ENCODE measurements around the gene SLMAP. TPM values are rescaled to one million over a fixed set of nuclear protein-coding genes. Genes with fewer than 3 reads are reported as not detected.

The SLMAP gene
- total and polyA plus RNA-seq, 2 experiments from 2014 or later: 32.1 to 73.0 TPM

DNA sequence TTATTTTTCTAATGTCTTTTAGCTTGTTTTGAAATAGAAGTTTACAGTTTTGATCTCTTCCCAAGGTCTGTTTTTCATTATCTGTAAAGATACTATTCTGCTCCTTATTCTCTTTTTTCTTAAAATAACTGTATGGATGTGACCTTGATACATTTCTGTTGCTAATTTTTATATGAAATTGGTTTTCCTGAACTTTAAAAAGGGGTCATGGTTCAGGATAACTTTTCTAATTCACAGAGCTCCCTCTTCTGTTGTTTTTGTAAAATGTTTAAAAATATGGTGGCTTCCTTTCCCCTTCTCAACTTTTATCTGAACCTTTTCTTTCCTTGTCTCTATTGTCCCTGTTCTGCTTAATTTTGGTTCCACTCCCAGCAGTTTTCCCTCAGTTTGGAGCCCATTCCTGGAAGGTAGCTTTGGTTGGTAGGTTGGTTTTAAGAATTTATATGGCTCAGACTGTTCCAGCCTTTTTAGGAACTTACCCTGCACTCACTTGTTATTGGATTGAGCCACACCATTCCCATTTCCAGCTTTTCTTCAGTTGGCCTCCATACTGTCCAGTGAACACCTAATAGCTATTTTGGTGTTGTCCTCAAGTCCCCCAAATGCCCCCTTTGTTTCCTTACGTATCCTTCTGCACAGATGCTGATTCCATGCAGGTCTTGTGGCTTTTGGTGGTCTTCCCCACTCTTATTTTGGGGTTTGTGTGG lies 70.3 kb downstream of the SLMAP start:
- Histone ChIP-seq H3K27me3 (ENCODE audit: insufficient read depth) (no peaks in the 10 kb centered on the region), H3K79me2 (replicated peaks; ENCODE audit: insufficient read depth) (peaks cover 72% of the 10 kb centered on the region), H3K4me1 (ENCODE audit: insufficient read depth) (peaks cover 56% of the 10 kb centered on the region), H3K9me2 (ENCODE audit: insufficient read depth) (no peaks in the 10 kb centered on the region), H3K36me3 (ENCODE audit: insufficient read depth) (no peaks in the 10 kb centered on the region), H3K4me3 (no peak overlapping the region), H4K20me1 (replicated peaks; ENCODE audit: insufficient read depth) (peaks cover under 1% of the 10 kb centered on the region; the same call in 1 of the 2 replicates), H2AFZ (no peak overlapping the region), H3F3A (replicated peaks; ENCODE audit: low read depth) (no peaks in the 10 kb centered on the region), H3K27ac (ENCODE audit: low read depth) (peak overlapping the region; percentile 3), H3K4me2 (peak overlapping the region; percentile 30; the same call in 1 of the 2 replicates)
- no peak for ATAC-seq
- no peaks in the 10 kb centered on the region for H3K9me3 Mint-ChIP-seq
- H3K4me1 Mint-ChIP-seq: peaks cover 65% of the 10 kb centered on the region
- no peak for DNase-seq (ENCODE audit: low spot score)
- H3K36me3 Mint-ChIP-seq (ENCODE audit: low read depth): peaks cover 3% of the 10 kb centered on the region; the same call in 1 of the 3 replicates
- H3K4me3 Mint-ChIP-seq: no peak overlapping the region; the same call in 2 of the 3 replicates
- H3K27ac Mint-ChIP-seq: peak overlapping the region; percentile 59
- no peak for TF ChIP-seq ZNF114 (CRISPR knock-in tag; IDR thresholded peaks at IDR 0.05)
- no peak for TF ChIP-seq POLR2AphosphoS5 (IDR thresholded peaks at IDR 0.05; ENCODE audit: low read depth)
- TF ChIP-seq, protein P1, sequence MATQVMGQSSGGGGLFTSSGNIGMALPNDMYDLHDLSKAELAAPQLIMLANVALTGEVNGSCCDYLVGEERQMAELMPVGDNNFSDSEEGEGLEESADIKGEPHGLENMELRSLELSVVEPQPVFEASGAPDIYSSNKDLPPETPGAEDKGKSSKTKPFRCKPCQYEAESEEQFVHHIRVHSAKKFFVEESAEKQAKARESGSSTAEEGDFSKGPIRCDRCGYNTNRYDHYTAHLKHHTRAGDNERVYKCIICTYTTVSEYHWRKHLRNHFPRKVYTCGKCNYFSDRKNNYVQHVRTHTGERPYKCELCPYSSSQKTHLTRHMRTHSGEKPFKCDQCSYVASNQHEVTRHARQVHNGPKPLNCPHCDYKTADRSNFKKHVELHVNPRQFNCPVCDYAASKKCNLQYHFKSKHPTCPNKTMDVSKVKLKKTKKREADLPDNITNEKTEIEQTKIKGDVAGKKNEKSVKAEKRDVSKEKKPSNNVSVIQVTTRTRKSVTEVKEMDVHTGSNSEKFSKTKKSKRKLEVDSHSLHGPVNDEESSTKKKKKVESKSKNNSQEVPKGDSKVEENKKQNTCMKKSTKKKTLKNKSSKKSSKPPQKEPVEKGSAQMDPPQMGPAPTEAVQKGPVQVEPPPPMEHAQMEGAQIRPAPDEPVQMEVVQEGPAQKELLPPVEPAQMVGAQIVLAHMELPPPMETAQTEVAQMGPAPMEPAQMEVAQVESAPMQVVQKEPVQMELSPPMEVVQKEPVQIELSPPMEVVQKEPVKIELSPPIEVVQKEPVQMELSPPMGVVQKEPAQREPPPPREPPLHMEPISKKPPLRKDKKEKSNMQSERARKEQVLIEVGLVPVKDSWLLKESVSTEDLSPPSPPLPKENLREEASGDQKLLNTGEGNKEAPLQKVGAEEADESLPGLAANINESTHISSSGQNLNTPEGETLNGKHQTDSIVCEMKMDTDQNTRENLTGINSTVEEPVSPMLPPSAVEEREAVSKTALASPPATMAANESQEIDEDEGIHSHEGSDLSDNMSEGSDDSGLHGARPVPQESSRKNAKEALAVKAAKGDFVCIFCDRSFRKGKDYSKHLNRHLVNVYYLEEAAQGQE (IDR thresholded peaks at IDR 0.05; ENCODE audit: unreplicated experiment): no peak
- TF ChIP-seq CTCF (conservative IDR thresholded peaks at IDR 0.05; ENCODE audit: low read depth in 2 of 2): no peak
- no peak for TF ChIP-seq NANOG (IDR thresholded peaks at IDR 0.05; ENCODE audit: borderline replicate concordance)
- no peak for TF ChIP-seq EZH2 (IDR thresholded peaks at IDR 0.05; ENCODE audit: low read depth, unreplicated experiment)
- no peak for TF ChIP-seq JUNB (IDR thresholded peaks at IDR 0.05; ENCODE audit: unreplicated experiment)
- no peak for TF ChIP-seq ZNF331 (CRISPR knock-in tag; IDR thresholded peaks at IDR 0.05; ENCODE audit: low read depth)
- no peak for TF ChIP-seq EZH2phosphoT487 (IDR thresholded peaks at IDR 0.05; ENCODE audit: unreplicated experiment)
- peaks cover 3% of the 10 kb centered on the region for H3K27me3 Mint-ChIP-seq (ENCODE audit: insufficient read depth, low read depth, poor library complexity)
